ENCODE data around the gene WWC2.

Gene WWC2

DNA sequence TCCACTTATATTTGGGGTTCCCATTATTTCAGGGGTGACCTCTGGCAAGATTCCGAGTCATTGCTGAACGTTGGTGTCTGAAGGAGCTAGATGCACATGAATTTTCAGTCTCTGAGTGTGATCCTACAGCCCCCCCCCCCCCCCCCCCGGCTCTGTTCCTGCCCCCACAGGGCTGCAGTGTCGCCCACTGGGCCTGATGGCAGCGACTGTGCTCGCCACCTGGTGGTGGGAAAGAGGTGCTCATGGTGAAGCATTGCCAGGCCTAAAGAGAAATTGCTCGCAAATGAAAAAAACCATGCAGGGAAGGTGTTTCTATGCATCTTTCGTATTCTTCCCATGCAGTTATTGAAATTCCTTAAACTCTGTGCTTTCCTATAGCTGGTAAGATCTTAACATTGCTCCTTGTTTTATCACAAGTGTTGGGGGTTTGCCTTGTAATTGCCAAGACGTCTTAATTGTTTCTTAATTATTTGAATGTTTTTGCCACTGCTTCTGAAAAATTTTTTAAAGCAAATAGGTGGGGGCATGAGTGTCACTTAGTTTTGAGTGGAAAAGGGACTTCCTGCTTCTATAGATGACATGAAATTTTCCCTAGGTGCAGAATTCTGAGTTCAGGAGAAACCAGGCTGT lies 157.8 kb downstream of the WWC2 start:
- Histone ChIP-seq H3K27me3 (no peaks in the 10 kb centered on the region), H3K27ac (peak overlapping the region in 1 of 2 donors; percentile 33), H3K36me3 (peaks cover 8 to 44% (median 15%) of the 10 kb centered on the region in 3 donors), H3K4me3 (no peak overlapping the region), H3K9me3 (no peaks in the 10 kb centered on the region), H3K4me1 (peaks cover 0 to 17% (median 2%) of the 10 kb centered on the region in 4 donors)
- peak; percentile 60 to 70 for DNase-seq
- TF ChIP-seq, protein P1, sequence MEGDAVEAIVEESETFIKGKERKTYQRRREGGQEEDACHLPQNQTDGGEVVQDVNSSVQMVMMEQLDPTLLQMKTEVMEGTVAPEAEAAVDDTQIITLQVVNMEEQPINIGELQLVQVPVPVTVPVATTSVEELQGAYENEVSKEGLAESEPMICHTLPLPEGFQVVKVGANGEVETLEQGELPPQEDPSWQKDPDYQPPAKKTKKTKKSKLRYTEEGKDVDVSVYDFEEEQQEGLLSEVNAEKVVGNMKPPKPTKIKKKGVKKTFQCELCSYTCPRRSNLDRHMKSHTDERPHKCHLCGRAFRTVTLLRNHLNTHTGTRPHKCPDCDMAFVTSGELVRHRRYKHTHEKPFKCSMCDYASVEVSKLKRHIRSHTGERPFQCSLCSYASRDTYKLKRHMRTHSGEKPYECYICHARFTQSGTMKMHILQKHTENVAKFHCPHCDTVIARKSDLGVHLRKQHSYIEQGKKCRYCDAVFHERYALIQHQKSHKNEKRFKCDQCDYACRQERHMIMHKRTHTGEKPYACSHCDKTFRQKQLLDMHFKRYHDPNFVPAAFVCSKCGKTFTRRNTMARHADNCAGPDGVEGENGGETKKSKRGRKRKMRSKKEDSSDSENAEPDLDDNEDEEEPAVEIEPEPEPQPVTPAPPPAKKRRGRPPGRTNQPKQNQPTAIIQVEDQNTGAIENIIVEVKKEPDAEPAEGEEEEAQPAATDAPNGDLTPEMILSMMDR (IDR thresholded peaks at IDR 0.05) = peak; percentile 66 to 68
- intact Hi-C loops (cut with DNase I; ENCODE audit: low total_unique reads) = no loop called here

DNA sequence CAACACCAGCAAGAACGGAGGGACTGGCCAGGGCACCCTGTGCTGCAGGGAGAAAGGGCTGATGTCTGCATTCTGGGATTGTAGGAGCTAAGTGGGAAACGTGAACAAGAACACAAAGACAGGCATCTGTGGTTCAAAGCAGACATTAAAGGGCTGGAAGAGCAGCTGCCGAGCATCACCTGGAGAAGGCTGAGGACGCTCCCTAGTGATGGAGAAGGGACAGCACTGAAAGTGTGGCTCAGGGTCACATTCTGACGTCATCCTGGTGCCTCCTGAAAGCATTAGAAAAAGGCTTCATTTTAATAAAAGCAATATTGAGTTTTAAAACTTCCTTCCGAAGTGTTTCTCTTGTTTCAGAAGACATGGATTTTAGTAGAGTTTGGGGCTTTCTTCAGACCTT lies 158.8 kb downstream of the WWC2 start:
- no peak for DNase-seq
- TF ChIP-seq, protein P1 (IDR thresholded peaks at IDR 0.05) = no peak
- Histone ChIP-seq H3K4me1 (peaks cover 0 to 22% (median 2%) of the 10 kb centered on the region in 4 donors), H3K4me3 (no peak overlapping the region), H3K27ac (no peak overlapping the region), H3K27me3 (no peaks in the 10 kb centered on the region), H3K9me3 (no peaks in the 10 kb centered on the region), H3K36me3 (peaks cover 8 to 35% (median 15%) of the 10 kb centered on the region in 3 donors)
- intact Hi-C loops (cut with DNase I; ENCODE audit: low total_unique reads) = no loop called here

DNA sequence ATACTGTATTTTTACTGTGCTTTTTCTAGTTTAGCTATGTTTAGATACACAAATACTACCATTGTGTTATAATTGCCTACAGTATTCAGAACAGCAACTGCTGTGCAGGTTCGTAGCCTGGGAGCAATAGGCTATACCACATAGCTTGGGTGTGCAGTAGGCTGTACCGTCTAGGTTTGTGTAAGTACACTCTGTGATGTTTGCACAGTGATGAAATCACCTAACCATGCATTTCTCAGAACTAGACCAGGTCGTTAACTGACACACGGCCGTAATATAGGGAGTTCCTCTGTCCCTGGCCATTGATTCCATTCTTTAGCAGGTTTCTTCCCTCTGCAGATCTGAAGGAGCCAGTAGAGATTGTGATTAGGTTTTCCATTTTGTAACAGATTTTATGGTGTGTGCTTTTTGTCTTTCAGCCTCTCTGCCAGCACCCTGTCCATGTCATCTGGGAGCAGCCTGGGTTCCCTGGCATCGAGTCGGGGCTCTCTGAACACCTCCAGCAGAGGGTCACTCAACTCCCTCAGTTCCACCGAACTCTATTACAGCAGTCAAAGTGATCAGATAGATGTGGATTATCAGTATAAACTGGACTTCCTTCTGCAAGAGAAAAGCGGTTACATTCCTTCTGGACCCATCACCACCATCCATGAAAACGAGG lies 161.6 kb downstream of the WWC2 start:
- no peaks in the 10 kb centered on the region for H3K27me3 ChIP-seq
- H3K9me3 ChIP-seq = no peaks in the 10 kb centered on the region
- TF ChIP-seq, protein P1 (IDR thresholded peaks at IDR 0.05) = no peak
- DNase-seq = no peak
- H3K4me1 ChIP-seq = peaks cover 0 to 21% (median 0%) of the 10 kb centered on the region in 4 donors
- peaks cover 12 to 33% (median 24%) of the 10 kb centered on the region in 3 donors for H3K36me3 ChIP-seq
- intact Hi-C loops (cut with DNase I; ENCODE audit: low total_unique reads) = no loop called here
- H3K27ac ChIP-seq = no peak overlapping the region
- no peak overlapping the region for H3K4me3 ChIP-seq

DNA sequence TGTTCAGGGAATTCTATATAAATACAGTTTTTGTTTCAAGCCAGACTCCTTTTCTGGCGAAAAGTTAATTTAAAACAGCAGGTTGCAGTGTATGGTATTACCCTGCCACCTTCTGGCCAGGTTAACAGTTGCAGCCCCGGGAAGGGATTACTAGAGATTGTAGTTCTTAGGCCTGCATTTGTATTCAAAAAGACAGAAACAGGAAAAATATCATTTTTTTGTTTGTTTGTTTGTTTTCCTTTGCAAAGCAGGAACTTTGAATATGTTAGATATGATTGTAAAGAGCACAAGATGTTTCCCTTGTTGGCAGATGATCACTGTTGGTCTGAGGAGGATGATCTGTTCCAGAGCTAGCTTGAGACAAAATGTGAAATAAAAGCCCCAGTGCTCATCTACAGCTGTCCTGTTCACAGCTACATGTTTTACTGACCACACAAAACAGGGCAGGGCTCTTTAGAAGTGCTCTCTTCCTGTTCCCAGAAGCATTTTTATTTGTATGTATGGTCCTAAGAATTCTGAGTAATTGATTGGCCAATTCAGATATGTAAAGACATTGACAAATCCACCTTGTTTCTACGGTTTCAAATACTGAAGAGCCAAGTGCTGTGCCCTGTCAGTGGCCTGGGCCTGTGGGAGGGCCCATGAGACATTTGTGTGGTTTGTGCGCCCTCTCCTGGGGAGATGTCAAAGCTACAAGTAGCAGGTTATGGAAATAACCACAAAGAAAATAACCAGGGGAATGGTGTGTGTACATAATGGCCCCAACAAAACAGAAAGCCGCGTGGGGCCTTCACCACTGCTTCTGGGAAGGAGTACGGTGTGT lies 163.1 kb downstream of the WWC2 start:
- H3K36me3 ChIP-seq = peaks cover 23 to 45% (median 32%) of the 10 kb centered on the region in 3 donors
- peaks cover 0 to 6% (median 0%) of the 10 kb centered on the region in 4 donors for H3K4me1 ChIP-seq
- peak overlapping the region; percentile 20 to 26 for H3K27ac ChIP-seq
- TF ChIP-seq, protein P1 (IDR thresholded peaks at IDR 0.05) = peak; percentile 72 to 76
- peak; percentile 78 to 86 for DNase-seq
- no peaks in the 10 kb centered on the region for H3K9me3 ChIP-seq
- no peak overlapping the region for H3K4me3 ChIP-seq
- no peaks in the 10 kb centered on the region for H3K27me3 ChIP-seq
- intact Hi-C loops (cut with DNase I; ENCODE audit: low total_unique reads) = loop anchor here (2.0 kb wide), 2 partner anchors 189 to 325 kb away; no protein-coding TSS in a partner anchor

DNA sequence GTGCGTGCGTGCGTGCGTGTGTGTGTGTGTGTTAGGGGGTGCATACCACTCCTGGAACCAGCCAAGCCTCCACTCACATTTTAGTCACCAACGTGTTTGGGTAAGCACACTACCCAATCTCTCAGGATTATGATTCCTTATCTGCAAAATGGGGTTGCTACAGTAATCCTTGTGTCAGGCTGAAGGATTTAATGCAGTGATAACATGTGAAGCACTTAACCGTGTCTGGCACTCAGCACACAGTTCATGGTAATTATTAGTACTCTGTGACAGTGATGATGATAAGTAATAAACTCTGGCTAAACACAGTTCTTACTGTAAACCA lies 163.7 kb downstream of the WWC2 start:
- Histone ChIP-seq H3K36me3 (peaks cover 29 to 51% (median 38%) of the 10 kb centered on the region in 3 donors), H3K4me3 (no peak overlapping the region), H3K27me3 (no peaks in the 10 kb centered on the region), H3K4me1 (peaks cover 0 to 4% (median 0%) of the 10 kb centered on the region in 4 donors), H3K27ac (no peak overlapping the region), H3K9me3 (no peaks in the 10 kb centered on the region)
- DNase-seq = no peak
- intact Hi-C loops (cut with DNase I; ENCODE audit: low total_unique reads) = loop anchor here (2.0 kb wide), 2 partner anchors 190 to 326 kb away; no protein-coding TSS in a partner anchor
- TF ChIP-seq, protein P1 (IDR thresholded peaks at IDR 0.05) = no peak
